Esophagus muscularis mucosa (tissue), 4 donors: ENCODE measurements around the gene CALML6. TPM values are rescaled to one million over a fixed set of nuclear protein-coding genes. Genes with fewer than 3 reads are reported as not detected.

Source experiments
- DNase-seq: peaks from one replicate; pipeline ENCODE4 v3.0.0-alpha.2; 2017; ENCODE audit errors: extremely low spot score
- H3K27ac ChIP-seq, 4 donors: fragments of 200-600 bp; sonication (generic); replicated peaks in 1 of 4; 1 replicate in 3 of 4; 2 replicates in 1 of 4; pipeline ENCODE4 v1.5.1; 2016 to 2019; ENCODE audit warnings: mild to moderate bottlenecking in 1 of 4
- H3K27me3 ChIP-seq, 4 donors: fragments of 200-600 bp; sonication (generic); one replicate each; pipeline versions ENCODE4 v1.5.1 to v1.6.0; 2016 to 2019
- H3K36me3 ChIP-seq, 4 donors: fragments of 200-600 bp; sonication (generic); one replicate each; pipeline ENCODE4 v1.5.1; 2016 to 2019
- H3K4me1 ChIP-seq, 4 donors: fragments of 200-600 bp; sonication (generic); one replicate each; pipeline ENCODE4 v1.5.1; 2016 to 2019
- H3K4me3 ChIP-seq, 4 donors: fragments of 200-600 bp; sonication (generic); 1 replicate in 2 of 4; 2 replicates in 2 of 4; pipeline ENCODE4 v1.5.1; 2016 to 2019; ENCODE audit warnings: mild to moderate bottlenecking in 4 of 4, moderate library complexity in 1 of 4
- H3K9me3 ChIP-seq, 4 donors: fragments of 200-600 bp; sonication (generic); 1 replicate in 3 of 4; 2 replicates in 1 of 4; pipeline ENCODE4 v1.5.1; 2016 to 2019
- EP300 ChIP-seq: sonication (generic); formaldehyde crosslinking; IDR thresholded peaks from one replicate; pipeline ENCODE4 v1.6.1; 2017; ENCODE audit warnings: antibody characterized with exemption
- POLR2A ChIP-seq: fragments of 450-650 bp; IDR thresholded peaks from one replicate; pipeline ENCODE4 v1.6.1; 2017; ENCODE audit warnings: antibody characterized with exemption, moderate library complexity, mild to moderate bottlenecking, low read depth
- POLR2AphosphoS5 ChIP-seq, 2 donors: sonication (generic); formaldehyde crosslinking; IDR thresholded peaks; one replicate each; pipeline ENCODE4 v1.6.1; 2017; ENCODE audit warnings: antibody characterized with exemption in 2 of 2
- WGBS: methylation state at CpG from one replicate; pipeline ENCODE4 v1.1.5; 2018; 5-methylcytosine and 5-hydroxymethylcytosine counted together
- intact Hi-C: fragments of 100-400 bp; cut with DNase I; formaldehyde crosslinking; loops from one replicate; pipeline ENCODE4 v1.15.1; 2023
- total RNA-seq, 4 donors: library from RNA; depleted of rRNA; stranded (reverse); fragments of >200 nt; gene quantifications; one replicate each; pipeline versions ENCODE4 v1.1.0 to v1.2.1, GENCODE V29; 2016
- TF ChIP-seq, protein P1 (sequence below), 3 experiments: fragments of 200-600 bp in 2 of 3; fragments of 450-650 bp in 1 of 3; sonication (generic) in 2 of 3; IDR thresholded peaks; one replicate each; pipeline ENCODE4 v1.5.1; 2017 to 2019; ENCODE audit warnings: antibody characterized with exemption in 3 of 3, mild to moderate bottlenecking in 2 of 3, moderate library complexity in 1 of 3

Gene CALML6
- total RNA-seq, 4 donors from 2014 or later, result not detected

DNA sequence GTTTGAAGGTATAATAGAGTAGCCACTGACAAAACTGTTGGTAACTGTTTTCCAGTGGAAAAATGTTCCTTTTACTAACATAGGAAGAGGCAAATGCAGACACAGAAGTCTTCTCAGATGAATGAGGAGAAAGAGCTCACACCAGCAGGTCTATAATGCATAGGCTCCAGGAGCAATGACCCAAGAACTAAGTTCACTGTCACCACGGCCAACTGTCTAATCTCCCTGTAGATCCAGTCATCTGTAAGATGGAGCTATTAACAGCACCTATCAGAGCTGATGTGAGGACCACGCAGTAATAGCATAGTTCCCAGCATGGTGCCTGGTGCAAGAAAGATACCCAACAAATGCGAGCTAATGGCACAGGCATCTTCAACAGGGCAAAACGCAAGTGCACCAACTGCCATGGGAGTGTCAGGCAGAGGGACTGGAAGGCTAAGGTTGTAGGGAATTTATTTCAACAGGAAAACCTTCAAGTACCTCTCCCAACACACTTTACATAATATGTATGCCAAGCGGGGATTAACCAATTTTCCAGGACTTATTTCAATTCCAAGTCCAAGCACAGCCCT, 37.1 kb upstream of the CALML6 start:
- no peak for TF ChIP-seq POLR2AphosphoS5 (IDR thresholded peaks at IDR 0.05)
- no peak for TF ChIP-seq EP300
- no peak for TF ChIP-seq POLR2A
- TF ChIP-seq, protein P1, sequence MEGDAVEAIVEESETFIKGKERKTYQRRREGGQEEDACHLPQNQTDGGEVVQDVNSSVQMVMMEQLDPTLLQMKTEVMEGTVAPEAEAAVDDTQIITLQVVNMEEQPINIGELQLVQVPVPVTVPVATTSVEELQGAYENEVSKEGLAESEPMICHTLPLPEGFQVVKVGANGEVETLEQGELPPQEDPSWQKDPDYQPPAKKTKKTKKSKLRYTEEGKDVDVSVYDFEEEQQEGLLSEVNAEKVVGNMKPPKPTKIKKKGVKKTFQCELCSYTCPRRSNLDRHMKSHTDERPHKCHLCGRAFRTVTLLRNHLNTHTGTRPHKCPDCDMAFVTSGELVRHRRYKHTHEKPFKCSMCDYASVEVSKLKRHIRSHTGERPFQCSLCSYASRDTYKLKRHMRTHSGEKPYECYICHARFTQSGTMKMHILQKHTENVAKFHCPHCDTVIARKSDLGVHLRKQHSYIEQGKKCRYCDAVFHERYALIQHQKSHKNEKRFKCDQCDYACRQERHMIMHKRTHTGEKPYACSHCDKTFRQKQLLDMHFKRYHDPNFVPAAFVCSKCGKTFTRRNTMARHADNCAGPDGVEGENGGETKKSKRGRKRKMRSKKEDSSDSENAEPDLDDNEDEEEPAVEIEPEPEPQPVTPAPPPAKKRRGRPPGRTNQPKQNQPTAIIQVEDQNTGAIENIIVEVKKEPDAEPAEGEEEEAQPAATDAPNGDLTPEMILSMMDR (IDR thresholded peaks at IDR 0.05), result no peak

GRCh38 chr1:1879942-1880341, 35.1 kb upstream of the CALML6 start:
- Histone ChIP-seq H3K9me3 (no peaks in the 10 kb centered on the region), H3K36me3 (peaks cover 0 to 32% (median 8%) of the 10 kb centered on the region in 4 donors), H3K4me3 (no peak overlapping the region), H3K27ac (no peak overlapping the region), H3K4me1 (peaks cover 74 to 95% (median 93%) of the 10 kb centered on the region in 4 donors), H3K27me3 (no peaks in the 10 kb centered on the region)
- intact Hi-C loops, result no loop called here
- no peak for DNase-seq
- TF ChIP-seq POLR2A (no peak), EP300 (no peak), POLR2AphosphoS5 (IDR thresholded peaks at IDR 0.05) (no peak)
- TF ChIP-seq, protein P1 (IDR thresholded peaks at IDR 0.05), result no peak
- 87% methylated on average over 5 of the region's 5 CpGs for WGBS

More for the DNA sequence above, 37.1 kb upstream of the CALML6 start:
- Histone ChIP-seq H3K9me3 (no peaks in the 10 kb centered on the region), H3K27ac (no peak overlapping the region), H3K4me3 (no peak overlapping the region), H3K36me3 (peaks cover 0 to 28% (median 14%) of the 10 kb centered on the region in 4 donors), H3K4me1 (peaks cover 79 to 98% (median 93%) of the 10 kb centered on the region in 4 donors), H3K27me3 (no peaks in the 10 kb centered on the region)
- 88% methylated on average over 5 of the region's 5 CpGs for WGBS
- no peak for DNase-seq
- intact Hi-C loops, result no loop called here

- H3K27me3 ChIP-seq, result no peaks in the 10 kb centered on the region
- TF ChIP-seq POLR2AphosphoS5 (IDR thresholded peaks at IDR 0.05), result no peak
- no peak for TF ChIP-seq POLR2A
- TF ChIP-seq, protein P1 (IDR thresholded peaks at IDR 0.05), result no peak
- no peak for TF ChIP-seq EP300
- H3K27ac ChIP-seq, result no peak overlapping the region
- intact Hi-C loops, result no loop called here
- H3K36me3 ChIP-seq, result peaks cover 0 to 24% (median 5%) of the 10 kb centered on the region in 4 donors
- H3K9me3 ChIP-seq, result no peaks in the 10 kb centered on the region
- no peak for DNase-seq
- H3K4me3 ChIP-seq, result no peak overlapping the region
- H3K4me1 ChIP-seq, result peaks cover 70 to 94% (median 88%) of the 10 kb centered on the region in 4 donors
- WGBS, result 55% methylated on average over 13 of the region's 13 CpGs
Observed at GRCh38 chr1:1880617-1881312, 34.3 kb upstream of the CALML6 start.

- TF ChIP-seq POLR2A (no peak), EP300 (no peak), POLR2AphosphoS5 (IDR thresholded peaks at IDR 0.05) (no peak)
- TF ChIP-seq, protein P1 (IDR thresholded peaks at IDR 0.05), result no peak
- Histone ChIP-seq H3K27ac (no peak overlapping the region), H3K36me3 (peaks cover 0 to 16% (median 3%) of the 10 kb centered on the region in 4 donors), H3K4me1 (peaks cover 66 to 94% (median 88%) of the 10 kb centered on the region in 4 donors), H3K9me3 (no peaks in the 10 kb centered on the region), H3K27me3 (no peaks in the 10 kb centered on the region), H3K4me3 (no peak overlapping the region)
- intact Hi-C loops, result no loop called here
- DNase-seq, result no peak
- WGBS, result 77% methylated on average over 6 of the region's 6 CpGs
Observed at GRCh38 chr1:1881727-1882126, 33.3 kb upstream of the CALML6 start.
